ENCODE measurements around the gene MAGI2.
A peak's percentile ranks its signal among the peaks of the same experiment; 100 is the strongest.

Gene MAGI2

DNA sequence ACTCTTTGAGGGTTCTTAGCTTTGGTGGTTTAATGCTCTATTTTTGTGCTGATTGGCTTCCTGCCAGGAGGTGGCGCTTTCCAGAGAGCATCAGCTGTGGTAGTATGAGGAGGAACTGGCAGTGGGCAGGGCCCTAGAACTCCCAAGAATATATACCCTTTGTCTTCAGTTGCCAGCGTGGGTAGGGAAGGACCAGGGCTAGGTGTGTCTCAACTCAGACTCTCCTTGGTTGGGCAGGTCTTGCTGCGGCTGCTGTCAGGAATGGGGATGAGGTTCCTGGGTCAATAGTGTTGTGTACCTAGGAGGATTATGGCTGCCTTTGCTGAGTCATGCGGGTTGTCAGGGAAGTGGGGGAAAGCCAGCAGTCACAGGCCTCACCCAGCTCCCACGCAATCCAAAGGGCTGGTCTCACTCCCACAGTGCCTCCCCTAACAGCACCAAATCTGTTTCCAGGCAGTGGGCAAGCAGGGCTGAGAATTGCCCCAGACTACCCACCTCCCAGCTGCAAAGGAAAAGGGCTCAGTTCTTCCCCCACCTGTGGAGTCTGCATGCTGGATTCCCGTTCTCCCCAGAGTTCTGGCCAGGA is 1463.4 kb downstream of the MAGI2 start:
- DNase-seq (ENCODE audit: low spot score) = peak; percentile 1

- no peak for DNase-seq (ENCODE audit: low spot score)
Measured at GRCh38 chr7:77985974-77986339, 1467.5 kb downstream of the MAGI2 start.

DNA sequence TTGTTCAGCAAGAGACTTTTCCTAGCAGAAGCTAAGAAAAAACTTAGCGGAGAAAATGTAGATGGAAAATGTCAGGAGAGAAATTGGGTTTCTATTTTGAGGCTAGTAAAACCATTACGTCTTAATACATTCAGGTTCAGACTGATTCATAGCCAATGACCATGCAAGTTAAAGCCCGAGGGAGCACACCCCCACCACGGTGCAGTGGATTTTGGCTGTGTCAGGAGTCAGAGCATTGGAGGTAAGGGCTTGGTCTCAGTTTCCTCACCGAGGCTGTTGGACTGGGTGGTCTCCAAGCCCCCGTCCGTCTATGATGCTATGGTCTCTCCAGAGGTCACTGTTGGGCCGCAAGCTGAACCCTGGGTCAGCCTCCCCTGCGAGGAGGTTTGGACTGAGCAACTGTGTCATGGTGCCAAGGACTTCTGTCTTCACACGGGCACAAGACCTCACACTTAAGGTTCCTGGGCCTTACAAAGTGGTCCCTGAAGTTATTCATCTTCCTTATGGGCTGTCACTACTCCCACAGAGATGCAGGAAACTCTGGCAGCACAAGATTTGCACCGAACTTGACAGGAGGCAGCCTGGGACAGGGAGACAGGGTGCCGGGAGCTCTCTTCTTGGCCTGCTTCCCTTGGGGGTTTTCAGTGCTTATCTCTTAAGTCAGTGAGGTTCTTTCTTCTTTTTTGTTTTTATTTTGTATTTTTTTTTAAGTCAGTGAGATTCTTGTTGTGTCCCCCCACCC is 1468.1 kb downstream of the MAGI2 start:
- DNase-seq (ENCODE audit: low spot score) = no peak

DNA sequence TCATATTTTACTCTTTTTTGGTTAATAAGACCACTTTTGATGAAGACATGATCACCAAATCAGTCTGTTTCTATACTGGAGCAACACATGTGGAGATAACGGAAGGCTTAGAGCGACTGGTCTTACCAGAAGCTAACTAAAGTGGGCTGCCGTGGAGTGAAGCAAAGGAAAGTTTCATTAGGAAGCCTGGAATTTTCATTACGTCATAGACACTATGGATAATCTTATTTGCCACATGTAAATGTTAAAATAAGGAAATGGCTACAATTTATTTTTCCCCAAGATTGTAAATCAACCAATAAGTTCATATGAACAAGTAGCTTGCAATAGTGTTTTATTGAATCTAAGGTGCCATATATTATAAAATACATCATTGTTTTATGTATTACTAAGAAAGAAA is 1469.5 kb downstream of the MAGI2 start:
- no peak for DNase-seq (ENCODE audit: low spot score)

GRCh38 chr7:77982926-77983550 is 1470.4 kb downstream of the MAGI2 start:
- no peak for DNase-seq (ENCODE audit: low spot score)

GRCh38 chr7:77980087-77980713 is 1473.3 kb downstream of the MAGI2 start:
- DNase-seq (ENCODE audit: low spot score) = no peak

GRCh38 chr7:77979219-77979618 is 1474.2 kb downstream of the MAGI2 start:
- no peak for DNase-seq (ENCODE audit: low spot score)

GRCh38 chr7:77975672-77976480 is 1477.6 kb downstream of the MAGI2 start:
- DNase-seq (ENCODE audit: low spot score) = no peak

DNA sequence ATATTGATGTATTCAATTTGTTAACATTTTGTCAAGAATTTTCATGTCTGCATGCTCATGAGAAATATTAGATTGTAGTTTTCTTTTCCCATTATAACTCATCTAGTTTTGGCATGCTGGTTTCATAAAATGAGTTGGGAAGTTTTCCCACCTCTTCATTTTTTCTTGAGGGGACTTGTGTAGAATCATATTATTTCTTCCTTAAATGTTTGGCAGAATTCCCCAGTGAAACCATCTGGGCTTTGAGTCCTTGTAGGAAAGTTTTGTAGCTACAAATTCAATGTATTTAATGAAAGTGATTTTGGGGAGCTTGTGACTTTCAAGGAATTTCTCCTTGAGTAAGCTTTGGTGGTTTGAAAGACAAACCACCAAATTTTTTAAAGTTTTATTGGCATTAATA is 1481.7 kb downstream of the MAGI2 start:
- DNase-seq (ENCODE audit: low spot score) = no peak

- DNase-seq (ENCODE audit: low spot score) = no peak
Measured at GRCh38 chr7:77967429-77967828, 1486.0 kb downstream of the MAGI2 start.
